Measurements from ENCODE around the gene SLC6A19.

GRCh38 chr5:1190837-1191239, 10.6 kb upstream of the SLC6A19 start:
- TF ChIP-seq CTCF (IDR thresholded peaks at IDR 0.05; ENCODE audit: low read depth, low read length, missing input control), result no peak
- TF ChIP-seq YY1 (IDR thresholded peaks at IDR 0.05), result no peak
- no peak for TF ChIP-seq TAF1 (conservative IDR thresholded peaks at IDR 0.05)
- TF ChIP-seq SP1 (IDR thresholded peaks at IDR 0.05), result no peak
- no peak for TF ChIP-seq EGR1 (IDR thresholded peaks at IDR 0.05; ENCODE audit: low read depth in 2 of 2)
- TF ChIP-seq MAX (IDR thresholded peaks at IDR 0.05), result no peak
- no peak for TF ChIP-seq RAD21 (IDR thresholded peaks at IDR 0.05)
- TF ChIP-seq HNF4G (IDR thresholded peaks at IDR 0.05), result no peak
- no peak for TF ChIP-seq ATF3 (IDR thresholded peaks at IDR 0.05)
